ENCODE data around the gene GRHL3. TPM values are rescaled to one million over a fixed set of nuclear protein-coding genes. Genes with fewer than 3 reads are reported as not detected.
A peak's percentile ranks its signal among the peaks of the same experiment; 100 is the strongest.

GRHL3 gene
- total and polyA plus RNA-seq, 8 donors: 0.11 to 0.86 (median 0.35) TPM

DNA sequence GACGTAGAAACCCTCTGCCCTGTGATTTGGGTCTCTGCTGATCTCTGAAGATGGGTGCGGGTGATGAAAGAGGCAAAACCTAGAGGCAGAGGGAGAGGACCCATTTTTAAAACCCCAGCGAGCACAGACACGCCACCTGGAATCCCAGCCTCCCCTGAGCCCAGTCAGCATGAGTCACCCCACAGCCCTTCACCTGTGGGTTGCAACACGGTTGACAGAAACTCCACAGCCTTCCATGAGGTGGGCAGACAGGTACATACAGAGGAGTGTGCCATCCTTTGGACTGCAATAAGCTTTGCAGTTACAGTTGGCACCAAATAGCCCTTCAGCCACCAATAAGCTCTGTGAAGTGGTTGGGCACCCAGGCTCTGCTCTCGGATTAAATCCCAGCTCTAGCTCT is 2.1 kb upstream of the GRHL3 start:
- DNase-seq (no peak), FAIRE-seq (no peak), ATAC-seq (no peak)
- WGBS, 2 donors: 80 to 83% methylated on average over 6 of the region's 6 CpGs
- Histone ChIP-seq H3K36me3 (no peaks in the 10 kb centered on the region), H3K4me3 (no peak overlapping the region), H3K27me3 (no peaks in the 10 kb centered on the region), H3K4me1 (peaks cover 0 to 10% (median 0%) of the 10 kb centered on the region in 3 donors), H3K9me3 (no peaks in the 10 kb centered on the region), H3K27ac (no peak overlapping the region)
- intact Hi-C loops (cut with DNase I): no loop called here
- TF ChIP-seq, protein P1, sequence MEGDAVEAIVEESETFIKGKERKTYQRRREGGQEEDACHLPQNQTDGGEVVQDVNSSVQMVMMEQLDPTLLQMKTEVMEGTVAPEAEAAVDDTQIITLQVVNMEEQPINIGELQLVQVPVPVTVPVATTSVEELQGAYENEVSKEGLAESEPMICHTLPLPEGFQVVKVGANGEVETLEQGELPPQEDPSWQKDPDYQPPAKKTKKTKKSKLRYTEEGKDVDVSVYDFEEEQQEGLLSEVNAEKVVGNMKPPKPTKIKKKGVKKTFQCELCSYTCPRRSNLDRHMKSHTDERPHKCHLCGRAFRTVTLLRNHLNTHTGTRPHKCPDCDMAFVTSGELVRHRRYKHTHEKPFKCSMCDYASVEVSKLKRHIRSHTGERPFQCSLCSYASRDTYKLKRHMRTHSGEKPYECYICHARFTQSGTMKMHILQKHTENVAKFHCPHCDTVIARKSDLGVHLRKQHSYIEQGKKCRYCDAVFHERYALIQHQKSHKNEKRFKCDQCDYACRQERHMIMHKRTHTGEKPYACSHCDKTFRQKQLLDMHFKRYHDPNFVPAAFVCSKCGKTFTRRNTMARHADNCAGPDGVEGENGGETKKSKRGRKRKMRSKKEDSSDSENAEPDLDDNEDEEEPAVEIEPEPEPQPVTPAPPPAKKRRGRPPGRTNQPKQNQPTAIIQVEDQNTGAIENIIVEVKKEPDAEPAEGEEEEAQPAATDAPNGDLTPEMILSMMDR (IDR thresholded peaks at IDR 0.05): no peak

- DNase-seq: peak in 1 of 6 donors; percentile 23
- TF ChIP-seq, protein P1 (IDR thresholded peaks at IDR 0.05): no peak
- Histone ChIP-seq H3K27ac (no peak overlapping the region), H3K4me1 (peaks cover 0 to 10% (median 0%) of the 10 kb centered on the region in 3 donors), H3K9me3 (no peaks in the 10 kb centered on the region), H3K4me3 (no peak overlapping the region), H3K36me3 (no peaks in the 10 kb centered on the region), H3K27me3 (no peaks in the 10 kb centered on the region)
- 18 to 24% methylated on average over 2 of the region's 2 CpGs for WGBS, 2 donors
- no peak for FAIRE-seq
- ATAC-seq: peak; percentile 31 to 51 (median 38)
- intact Hi-C loops (cut with DNase I): no loop called here
Measured at GRCh38 chr1:24317956-24318614, 1.1 kb upstream of the GRHL3 start.

DNA sequence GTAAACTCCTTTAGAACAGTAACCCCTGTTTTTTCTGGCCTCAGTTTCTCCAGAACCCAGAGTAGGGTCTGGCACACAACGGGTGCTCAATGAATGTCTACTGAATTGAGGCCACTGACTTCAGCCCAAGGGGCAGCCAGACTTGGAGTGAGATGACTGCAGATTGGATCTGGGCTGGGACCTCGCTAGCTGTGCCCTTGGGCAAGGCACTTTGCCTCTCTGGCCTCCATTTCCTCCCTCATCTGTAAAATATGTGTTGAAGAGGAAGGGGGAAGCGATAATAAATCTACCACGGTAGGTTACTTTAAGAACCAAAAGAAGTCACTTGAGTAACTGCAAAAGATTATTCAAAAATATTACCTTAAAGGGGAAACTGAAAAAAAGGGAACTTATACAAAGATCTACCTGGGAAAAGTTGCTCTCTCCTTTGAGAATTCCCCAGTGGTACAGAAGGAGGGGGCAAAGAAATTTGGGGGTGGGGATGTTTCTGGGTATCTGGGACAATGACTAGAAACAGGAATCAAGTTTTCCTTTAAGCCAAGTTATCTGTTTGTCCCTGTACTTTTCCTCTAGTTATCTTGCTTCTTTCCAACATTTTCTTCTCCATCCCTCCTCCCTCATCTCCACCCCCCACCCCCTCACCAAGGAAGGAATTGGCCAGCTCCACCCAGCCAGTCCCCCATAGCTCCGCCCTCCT is 394 bp upstream of the GRHL3 start:
- Histone ChIP-seq H3K9me3 (no peaks in the 10 kb centered on the region), H3K4me1 (peaks cover 0 to 10% (median 0%) of the 10 kb centered on the region in 3 donors), H3K27ac (no peak overlapping the region), H3K36me3 (no peaks in the 10 kb centered on the region), H3K4me3 (peak overlapping the region in 2 of 4 donors; percentile 30 to 43), H3K27me3 (no peaks in the 10 kb centered on the region)
- intact Hi-C loops (cut with DNase I): no loop called here
- FAIRE-seq (no peak), DNase-seq (no peak), ATAC-seq (no peak)
- TF ChIP-seq, protein P1 (IDR thresholded peaks at IDR 0.05): no peak
- 26 to 31% methylated on average over 5 of the region's 5 CpGs for WGBS, 2 donors

- no peak for FAIRE-seq
- Histone ChIP-seq H3K36me3 (no peaks in the 10 kb centered on the region), H3K27me3 (no peaks in the 10 kb centered on the region), H3K9me3 (no peaks in the 10 kb centered on the region), H3K4me1 (peaks cover 0 to 10% (median 0%) of the 10 kb centered on the region in 3 donors), H3K4me3 (peak overlapping the region in 1 of 4 donors; percentile 43), H3K27ac (no peak overlapping the region)
- WGBS, 2 donors: 92 to 93% methylated on average over 1 of the region's 1 CpG
- ATAC-seq: no peak
- intact Hi-C loops (cut with DNase I): no loop called here
- TF ChIP-seq, protein P1 (IDR thresholded peaks at IDR 0.05): no peak
- no peak for DNase-seq
Measured at GRCh38 chr1:24319962-24320361, 805 bp downstream of the GRHL3 start.

- H3K27ac ChIP-seq: no peak overlapping the region
- H3K4me3 ChIP-seq: no peak overlapping the region
- peaks cover 0 to 10% (median 0%) of the 10 kb centered on the region in 3 donors for H3K4me1 ChIP-seq
- H3K27me3 ChIP-seq: no peaks in the 10 kb centered on the region
- no peaks in the 10 kb centered on the region for H3K36me3 ChIP-seq
- FAIRE-seq (no peak), DNase-seq (no peak), ATAC-seq (no peak)
- WGBS, 2 donors: 95 to 96% methylated on average over 8 of the region's 8 CpGs
- H3K9me3 ChIP-seq: no peaks in the 10 kb centered on the region
- intact Hi-C loops (cut with DNase I): no loop called here
- TF ChIP-seq, protein P1 (IDR thresholded peaks at IDR 0.05): no peak
Measured at GRCh38 chr1:24321126-24321525, 2.0 kb downstream of the GRHL3 start.
